Hepatocyte (in vitro differentiated cells): ENCODE results near the gene CLIP4. TPM values are rescaled to one million over a fixed set of nuclear protein-coding genes. Genes with fewer than 3 reads are reported as not detected.

Experiments
- DNase-seq: peaks from one replicate; pipeline ENCODE4 v3.0.0-alpha.2; 2016; ENCODE audit warnings: low spot score
- H2AFZ ChIP-seq: fragments of 200-600 bp; sonication (generic); 2 replicates; pipeline ENCODE4 v1.6.0; 2016; ENCODE audit warnings: antibody characterized with exemption, mild to moderate bottlenecking
- H3K27ac ChIP-seq: fragments of 200-600 bp; sonication (generic); 2 replicates; pipeline ENCODE4 v1.5.1; 2016; ENCODE audit warnings: mild to moderate bottlenecking
- H3K27me3 ChIP-seq: fragments of 200-600 bp; sonication (generic); 2 replicates; pipeline ENCODE4 v1.6.1; 2016
- H3K36me3 ChIP-seq: fragments of 200-600 bp; sonication (generic); replicated peaks from 2 replicates; pipeline ENCODE4 v1.5.1; 2016; ENCODE audit warnings: low read depth; ENCODE audit not compliant: insufficient read depth
- H3K4me1 ChIP-seq: fragments of 200-600 bp; sonication (generic); 2 replicates; pipeline ENCODE4 v1.5.1; 2016; ENCODE audit warnings: mild to moderate bottlenecking, moderate library complexity; ENCODE audit not compliant: insufficient read depth
- H3K4me2 ChIP-seq: fragments of 200-600 bp; sonication (generic); 2 replicates; pipeline ENCODE4 v1.6.0; 2016
- H3K4me3 ChIP-seq: fragments of 200-600 bp; sonication (generic); 2 replicates; pipeline ENCODE4 v1.5.1; 2016; ENCODE audit warnings: mild to moderate bottlenecking
- H3K79me2 ChIP-seq: fragments of 200-600 bp; sonication (generic); 2 replicates; pipeline ENCODE4 v1.6.0; 2017; ENCODE audit warnings: mild to moderate bottlenecking
- H3K9me2 ChIP-seq: fragments of 200-600 bp; sonication (generic); replicated peaks from 2 replicates; pipeline ENCODE4 v1.6.0; 2017; ENCODE audit warnings: mild to moderate bottlenecking; ENCODE audit not compliant: insufficient read depth
- H3K9me3 ChIP-seq: fragments of 200-600 bp; sonication (generic); 2 replicates; pipeline ENCODE4 v1.5.1; 2016; ENCODE audit warnings: low read depth, mild to moderate bottlenecking
- H4K20me1 ChIP-seq: fragments of 200-600 bp; sonication (generic); 2 replicates; pipeline ENCODE4 v1.6.0; 2016; ENCODE audit warnings: mild to moderate bottlenecking; ENCODE audit not compliant: insufficient read depth, poor library complexity, severe bottlenecking
- CTCF ChIP-seq: fragments of 200-600 bp; sonication (generic); IDR thresholded peaks from 2 replicates; pipeline ENCODE4 v1.5.1; 2016; ENCODE audit warnings: antibody characterized with exemption, mild to moderate bottlenecking; ENCODE audit not compliant: poor library complexity
- EZH2 ChIP-seq: fragments of 200-600 bp; sonication (generic); IDR thresholded peaks from 2 replicates; pipeline ENCODE4 v1.6.1; 2016; ENCODE audit warnings: antibody characterized with exemption, mild to moderate bottlenecking, borderline replicate concordance
- EZH2phosphoT487 ChIP-seq: fragments of 200-600 bp; sonication (generic); IDR thresholded peaks from one replicate; pipeline ENCODE4 v1.6.1; 2018; ENCODE audit warnings: antibody characterized with exemption, mild to moderate bottlenecking, low read depth, moderate library complexity; ENCODE audit not compliant: unreplicated experiment, severe bottlenecking
- WGBS: methylation state at CpG from one replicate; pipeline ENCODE4 v1.1.6; 2016; ENCODE audit warnings: low lambda C conversion rate; ENCODE audit errors: missing lambda C conversion rate; 5-methylcytosine and 5-hydroxymethylcytosine counted together
- polyA plus RNA-seq: library from polyadenylated mRNA; unstranded; fragments of >200 nt; fragmentation: Nextera tagmentation; extraction: Ambion mirVana; gene quantifications from 2 replicates; pipeline ENCODE4 v1.2.1, GENCODE V29; 2016
- total RNA-seq: library from RNA; depleted of rRNA; stranded (reverse); fragments of >200 nt; gene quantifications from 2 replicates; pipeline ENCODE4 v1.2.3, GENCODE V29; 2014

The CLIP4 gene
- total and polyA plus RNA-seq, 2 experiments from 2014 or later, result 17.3 to 35.6 TPM

- Histone ChIP-seq H3K27me3 (no peaks in the 10 kb centered on the region), H3K79me2 (no peaks in the 10 kb centered on the region), H3K9me2 (no peaks in the 10 kb centered on the region), H3K9me3 (no peaks in the 10 kb centered on the region), H2AFZ (no peak overlapping the region), H3K36me3 (no peaks in the 10 kb centered on the region), H3K27ac (no peak overlapping the region), H3K4me2 (no peak overlapping the region), H3K4me1 (no peaks in the 10 kb centered on the region), H4K20me1 (no peaks in the 10 kb centered on the region), H3K4me3 (no peak overlapping the region)
- TF ChIP-seq CTCF (no peak), EZH2phosphoT487 (no peak), EZH2 (no peak)
- WGBS, result 100% methylated on average over 1 of the region's 1 CpG
- no peak for DNase-seq
These were observed 43.9 kb downstream of the CLIP4 start for GRCh38 chr2:29159125-29159524.

- no peaks in the 10 kb centered on the region for H3K9me2 ChIP-seq
These were observed 45.0 kb downstream of the CLIP4 start for GRCh38 chr2:29160184-29160583.

GRCh38 chr2:29162204-29162928 lies 47.2 kb downstream of the CLIP4 start:
- Histone ChIP-seq H3K79me2 (no peaks in the 10 kb centered on the region), H3K4me3 (no peak overlapping the region), H4K20me1 (no peaks in the 10 kb centered on the region), H2AFZ (no peak overlapping the region), H3K27me3 (no peaks in the 10 kb centered on the region), H3K4me2 (no peak overlapping the region), H3K4me1 (no peaks in the 10 kb centered on the region), H3K27ac (no peak overlapping the region), H3K9me2 (no peaks in the 10 kb centered on the region), H3K36me3 (no peaks in the 10 kb centered on the region), H3K9me3 (no peaks in the 10 kb centered on the region)
- DNase-seq, result no peak
- 100% methylated on average over 1 of the region's 1 CpG for WGBS
- no peak for TF ChIP-seq EZH2
- no peak for TF ChIP-seq EZH2phosphoT487
- no peak for TF ChIP-seq CTCF

More at GRCh38 chr2:29160184-29160583, 45.0 kb downstream of the CLIP4 start:
- no peaks in the 10 kb centered on the region for H3K4me1 ChIP-seq
- no peaks in the 10 kb centered on the region for H3K27me3 ChIP-seq
- H3K27ac ChIP-seq, result no peak overlapping the region
- DNase-seq, result no peak
- TF ChIP-seq EZH2phosphoT487 (no peak), CTCF (no peak), EZH2 (no peak)
- no peaks in the 10 kb centered on the region for H4K20me1 ChIP-seq
- no peaks in the 10 kb centered on the region for H3K36me3 ChIP-seq
- H3K4me2 ChIP-seq, result no peak overlapping the region
- H3K4me3 ChIP-seq, result no peak overlapping the region
- no peak overlapping the region for H2AFZ ChIP-seq
- no peaks in the 10 kb centered on the region for H3K79me2 ChIP-seq
- WGBS, result 68% methylated on average over 5 of the region's 5 CpGs
- no peaks in the 10 kb centered on the region for H3K9me3 ChIP-seq
